GM10847 (cell line): Measurements from ENCODE around the gene COMT.

Experiments used
- POLR2A ChIP-seq: IDR thresholded peaks from 2 replicates; pipeline ENCODE4 v1.6.1; 2011; ENCODE audit not compliant: insufficient read length; ENCODE audit errors: extremely low read depth

Gene COMT

DNA sequence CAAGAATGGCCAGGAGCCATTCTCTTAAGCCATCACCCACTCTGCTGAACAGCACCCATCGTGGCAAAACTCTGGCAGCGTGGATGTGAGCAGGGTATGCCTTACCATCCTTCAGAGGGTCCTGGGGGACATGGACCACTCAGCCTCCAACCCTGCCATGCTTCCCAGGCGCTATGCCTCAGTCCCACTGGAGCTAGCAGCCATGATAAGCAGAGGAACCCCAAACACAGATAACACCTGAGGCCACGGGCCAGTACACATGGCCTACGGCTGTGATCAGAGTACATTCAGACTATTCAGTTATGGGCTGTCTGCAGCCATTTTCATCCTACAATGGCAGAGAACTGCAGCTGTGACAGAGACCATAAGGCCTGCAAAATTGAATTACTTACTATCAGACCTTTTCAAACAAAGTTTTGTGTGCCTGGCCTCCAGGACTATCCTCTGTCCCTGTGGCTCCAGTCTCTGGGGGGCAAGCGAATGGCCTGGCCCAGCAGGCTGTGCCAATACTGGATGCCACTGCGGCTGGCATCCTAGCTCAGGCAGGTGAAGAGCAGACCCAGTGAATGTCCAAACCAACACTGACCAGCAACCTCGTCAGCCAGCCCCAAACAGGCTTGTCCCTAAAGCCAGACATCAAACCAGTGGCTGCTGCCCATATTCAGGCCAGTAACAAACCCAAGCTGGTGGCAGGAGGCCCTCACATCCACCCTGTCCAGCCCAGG is 68.2 kb downstream of the COMT start:
- no peak for TF ChIP-seq POLR2A

DNA sequence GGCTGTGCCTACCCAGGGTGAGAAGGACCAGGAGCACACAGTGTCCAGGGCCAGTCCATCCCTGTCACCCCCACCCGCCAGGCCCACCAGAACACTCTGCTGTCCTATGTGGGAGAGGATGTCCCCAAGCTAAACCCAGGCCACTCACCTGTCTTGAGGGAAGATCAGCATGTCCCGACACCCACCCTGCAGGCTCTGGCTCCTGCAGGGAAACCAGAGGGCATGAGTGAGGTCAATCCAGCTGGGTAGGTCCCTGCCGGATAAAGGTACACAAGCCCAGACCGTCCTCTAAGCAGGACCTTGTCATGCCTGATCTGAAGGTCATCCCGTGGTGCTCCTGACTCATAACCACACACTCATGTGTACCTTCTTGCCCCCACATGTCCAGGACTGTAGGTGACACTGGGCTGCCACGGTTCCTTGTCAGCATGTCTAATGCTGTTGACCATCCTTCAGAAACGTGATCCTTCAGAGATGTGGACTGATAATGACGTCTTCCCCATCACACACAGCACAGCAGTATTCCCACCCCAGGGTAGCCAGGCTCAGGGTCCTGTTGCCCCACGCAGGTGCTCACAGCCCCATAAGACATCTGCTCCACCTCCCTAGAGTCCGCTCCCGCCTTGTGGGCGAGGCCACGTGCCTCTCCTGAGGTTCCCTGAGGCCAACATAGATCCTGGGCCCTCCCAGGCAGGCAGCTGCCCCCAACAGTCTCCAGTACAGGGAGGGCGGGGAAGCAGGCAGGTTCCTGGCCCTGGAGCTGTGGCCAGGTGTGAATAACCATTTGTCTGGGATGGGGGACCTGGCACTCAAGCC is 68.9 kb downstream of the COMT start:
- TF ChIP-seq POLR2A, result no peak

DNA sequence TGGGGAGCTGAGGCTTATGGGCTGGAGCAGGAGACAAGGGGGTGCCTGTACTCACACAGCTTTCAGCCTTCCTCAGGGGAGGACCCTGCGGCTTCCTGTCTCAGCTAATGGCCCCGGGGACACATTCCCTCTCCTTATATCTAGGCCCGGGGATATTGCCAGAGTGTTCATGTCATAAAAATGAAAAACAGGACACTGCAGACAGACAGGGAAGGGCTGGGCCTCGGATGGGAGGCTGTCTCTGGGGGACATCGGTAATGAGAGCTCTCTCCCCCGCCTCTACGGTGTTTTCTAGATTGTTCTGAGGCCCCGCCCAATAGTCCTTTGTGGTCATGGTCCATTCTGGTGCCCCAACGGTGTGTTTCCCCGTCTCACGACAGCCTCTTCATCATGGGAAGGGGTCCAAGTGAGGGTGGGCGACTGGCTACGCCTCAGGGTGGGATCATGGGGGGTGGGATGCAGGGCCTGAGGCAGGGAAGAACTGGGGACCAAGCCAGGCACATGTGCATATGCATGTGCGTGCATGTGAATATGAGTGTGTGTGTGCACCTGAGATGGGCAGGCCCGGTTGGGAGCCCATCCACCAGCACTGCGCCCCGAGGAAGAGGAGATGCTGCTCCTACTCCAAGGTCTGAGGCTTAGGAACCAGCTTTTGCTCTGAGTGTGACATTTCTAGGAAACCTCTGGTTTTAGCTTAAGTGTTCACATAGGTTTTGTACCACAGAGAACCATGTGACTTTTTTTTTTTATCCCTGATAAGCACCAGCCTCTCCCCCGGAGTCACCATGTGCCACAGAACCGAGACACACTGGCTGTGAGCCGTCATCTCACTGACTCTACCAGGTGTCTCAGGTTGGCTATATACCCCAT is 69.8 kb downstream of the COMT start:
- TF ChIP-seq POLR2A, result no peak

DNA sequence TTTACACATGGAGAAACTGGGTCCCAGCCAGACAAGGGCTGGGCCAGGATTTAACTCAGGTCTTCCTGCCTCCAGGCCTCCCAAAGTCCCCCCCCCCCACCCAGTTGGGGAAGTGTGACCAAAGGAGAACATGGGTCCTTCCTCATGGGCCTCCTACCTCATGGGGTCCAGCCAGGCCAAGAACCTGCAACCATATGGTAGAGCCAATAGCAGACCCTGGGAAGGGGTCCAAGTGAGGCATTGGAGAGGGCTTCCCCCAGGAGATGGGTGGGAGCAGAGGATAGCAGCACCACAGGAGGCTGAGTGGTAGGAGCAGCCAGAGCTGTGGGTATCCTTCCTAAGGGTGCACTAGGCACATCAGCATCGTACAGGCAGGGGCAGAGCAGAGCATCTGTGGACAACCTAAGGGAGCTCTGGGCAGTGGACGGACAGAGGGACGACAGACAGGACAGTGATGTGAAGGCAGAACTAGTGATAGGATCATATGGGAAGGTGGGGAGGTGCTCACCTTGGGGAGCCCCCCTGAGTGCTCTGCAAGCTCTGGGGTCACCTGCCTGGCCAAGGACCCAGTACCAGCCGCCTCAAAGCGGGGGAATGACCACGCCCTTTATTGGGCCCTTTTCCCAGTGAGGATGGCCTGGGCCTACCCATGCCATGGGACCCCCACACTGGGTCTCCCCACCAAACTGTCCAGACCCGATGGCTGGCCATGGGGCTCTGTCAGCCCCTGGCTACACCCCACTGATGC is 70.6 kb downstream of the COMT start:
- TF ChIP-seq POLR2A, result no peak

DNA sequence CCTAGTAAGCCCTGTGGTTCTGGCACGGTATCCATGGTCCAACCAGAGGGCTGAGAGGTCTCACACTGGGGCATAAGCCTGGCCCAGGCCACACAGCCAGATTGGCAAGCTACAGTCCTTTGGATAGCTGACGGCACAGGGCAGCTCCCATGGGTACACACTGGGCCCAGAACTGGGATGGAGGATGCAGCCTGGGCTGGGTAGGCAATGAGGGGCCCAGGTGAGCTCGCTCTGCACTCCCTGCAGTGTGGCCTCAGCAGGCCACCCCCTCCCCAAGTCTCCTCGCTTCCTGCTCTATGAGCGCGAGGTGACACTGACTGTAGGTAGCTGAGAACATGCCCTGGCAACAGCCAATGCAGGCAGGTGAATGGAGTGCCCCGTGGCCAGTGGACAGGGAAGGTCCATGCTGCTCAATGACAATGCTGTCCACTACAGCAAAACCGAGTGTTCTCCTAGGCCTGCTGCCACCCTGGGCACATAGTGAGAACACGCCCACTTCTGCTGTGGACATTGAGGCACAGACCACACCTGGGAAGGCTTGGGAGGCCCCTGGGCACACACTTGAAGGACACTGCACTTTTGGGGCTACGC is 71.3 kb downstream of the COMT start:
- no peak for TF ChIP-seq POLR2A

DNA sequence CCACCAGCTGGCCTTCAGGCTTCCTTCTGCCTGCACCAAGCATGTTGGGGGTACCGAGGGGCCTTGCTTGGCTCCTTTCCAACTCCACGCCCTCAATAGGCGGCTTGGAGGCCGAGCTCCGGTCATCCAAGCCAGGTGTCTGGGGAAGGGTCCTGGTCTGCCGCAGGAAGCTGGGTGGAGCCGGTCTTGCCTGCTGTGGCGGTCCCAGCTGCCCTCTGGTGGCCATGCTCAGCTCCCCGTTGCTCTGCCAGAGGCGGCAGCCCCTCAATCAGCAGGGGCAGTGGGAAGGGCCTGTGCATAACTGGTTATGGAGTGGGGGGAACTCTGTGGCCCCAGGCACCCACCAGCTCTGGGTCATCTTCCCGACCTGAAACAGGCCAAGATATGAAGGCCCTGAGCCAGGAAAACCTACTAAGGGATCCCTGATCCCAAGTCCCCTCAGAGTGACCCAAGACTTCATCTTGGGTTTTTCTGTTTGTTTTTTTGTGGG is 71.9 kb downstream of the COMT start:
- TF ChIP-seq POLR2A, result no peak

DNA sequence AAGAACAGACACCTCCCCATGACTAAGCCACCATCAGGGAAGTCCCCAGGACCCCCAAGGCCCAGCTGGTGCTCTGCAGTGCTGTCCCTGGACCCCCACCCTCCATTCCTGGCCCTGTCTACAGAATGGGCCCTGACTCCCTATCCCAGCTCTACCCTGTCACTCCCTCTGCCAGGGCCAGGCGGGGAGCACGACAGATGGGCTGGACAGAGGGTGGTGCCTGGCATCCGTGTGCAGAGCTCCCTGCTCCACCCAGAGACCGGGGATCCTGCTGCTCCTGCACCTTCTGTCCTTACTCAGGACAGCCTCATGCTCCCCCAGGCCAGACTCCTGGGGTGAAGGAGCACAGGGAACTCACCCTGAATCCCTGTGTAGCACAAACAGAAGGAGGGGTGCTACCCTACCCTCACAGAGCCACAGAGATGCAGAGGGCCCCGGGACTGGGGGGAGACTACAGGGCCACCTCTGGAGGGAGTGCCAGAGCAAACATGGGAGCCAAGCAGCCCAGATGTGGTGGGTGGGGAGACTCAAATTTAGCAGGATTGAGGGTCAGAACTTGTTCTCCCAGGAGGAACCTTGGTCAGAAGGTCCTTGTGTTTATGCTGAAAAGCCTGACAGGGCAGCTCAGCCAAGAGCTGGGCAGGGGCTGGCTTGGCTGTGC is 73.1 kb downstream of the COMT start:
- no peak for TF ChIP-seq POLR2A

DNA sequence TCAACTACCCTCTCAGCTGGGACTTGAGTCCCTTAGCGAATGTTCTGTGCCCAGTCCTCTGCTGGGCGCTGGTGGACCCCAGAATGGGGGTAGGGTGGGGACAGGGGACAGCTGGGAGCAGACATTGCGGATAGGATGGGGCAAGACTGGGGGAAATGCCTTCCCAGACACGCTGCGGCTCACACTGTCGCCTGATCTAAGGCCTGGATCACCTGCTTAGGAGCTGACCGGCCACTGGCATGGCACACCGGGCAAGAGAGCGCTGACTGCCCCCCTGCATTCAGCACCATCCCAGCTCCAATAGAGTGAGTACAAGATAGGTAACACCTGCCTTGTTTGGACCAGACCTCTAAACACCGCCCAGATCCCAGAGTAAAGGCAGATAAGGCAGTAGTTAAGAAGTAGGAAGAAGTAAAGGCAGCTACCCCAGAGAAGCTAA is 73.6 kb downstream of the COMT start:
- no peak for TF ChIP-seq POLR2A

DNA sequence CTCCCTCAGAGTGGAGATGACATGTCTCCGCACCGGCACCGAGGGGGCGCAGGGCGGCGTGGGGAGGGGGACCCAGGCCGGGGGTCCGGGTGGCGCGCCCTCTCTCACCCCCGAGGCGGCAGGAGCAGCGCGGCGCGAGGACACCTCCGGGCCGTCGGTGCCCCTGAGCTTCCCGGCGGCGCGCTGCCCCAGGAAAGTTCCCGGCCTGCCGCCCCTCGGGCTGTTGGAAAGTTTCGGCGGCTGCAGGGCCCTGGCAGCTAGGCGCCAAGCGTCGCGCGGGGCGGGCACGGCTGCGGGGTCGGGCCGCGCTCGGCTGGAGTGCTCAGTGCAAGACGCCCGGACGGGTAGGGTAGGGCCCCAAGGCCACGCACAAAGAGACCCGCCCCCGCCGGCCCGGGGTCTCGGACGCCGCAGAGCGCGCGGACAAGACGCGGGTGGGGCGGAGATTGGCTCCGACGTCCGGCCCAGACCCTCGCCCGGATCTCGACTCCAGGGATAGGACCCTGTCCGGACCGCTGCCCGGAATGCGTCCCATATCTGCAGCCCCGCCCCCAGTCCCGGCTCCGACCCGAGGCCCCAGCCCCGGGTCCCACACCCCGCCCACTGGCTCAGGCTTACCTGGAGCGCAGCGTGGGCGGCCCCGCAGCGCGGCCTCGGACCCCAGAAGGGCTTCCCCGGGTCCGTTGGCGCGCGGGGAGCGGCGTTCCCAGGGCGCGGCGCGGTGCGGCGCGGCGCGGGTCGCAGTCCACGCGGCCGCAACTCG is 74.6 kb downstream of the COMT start:
- TF ChIP-seq POLR2A, result no peak

DNA sequence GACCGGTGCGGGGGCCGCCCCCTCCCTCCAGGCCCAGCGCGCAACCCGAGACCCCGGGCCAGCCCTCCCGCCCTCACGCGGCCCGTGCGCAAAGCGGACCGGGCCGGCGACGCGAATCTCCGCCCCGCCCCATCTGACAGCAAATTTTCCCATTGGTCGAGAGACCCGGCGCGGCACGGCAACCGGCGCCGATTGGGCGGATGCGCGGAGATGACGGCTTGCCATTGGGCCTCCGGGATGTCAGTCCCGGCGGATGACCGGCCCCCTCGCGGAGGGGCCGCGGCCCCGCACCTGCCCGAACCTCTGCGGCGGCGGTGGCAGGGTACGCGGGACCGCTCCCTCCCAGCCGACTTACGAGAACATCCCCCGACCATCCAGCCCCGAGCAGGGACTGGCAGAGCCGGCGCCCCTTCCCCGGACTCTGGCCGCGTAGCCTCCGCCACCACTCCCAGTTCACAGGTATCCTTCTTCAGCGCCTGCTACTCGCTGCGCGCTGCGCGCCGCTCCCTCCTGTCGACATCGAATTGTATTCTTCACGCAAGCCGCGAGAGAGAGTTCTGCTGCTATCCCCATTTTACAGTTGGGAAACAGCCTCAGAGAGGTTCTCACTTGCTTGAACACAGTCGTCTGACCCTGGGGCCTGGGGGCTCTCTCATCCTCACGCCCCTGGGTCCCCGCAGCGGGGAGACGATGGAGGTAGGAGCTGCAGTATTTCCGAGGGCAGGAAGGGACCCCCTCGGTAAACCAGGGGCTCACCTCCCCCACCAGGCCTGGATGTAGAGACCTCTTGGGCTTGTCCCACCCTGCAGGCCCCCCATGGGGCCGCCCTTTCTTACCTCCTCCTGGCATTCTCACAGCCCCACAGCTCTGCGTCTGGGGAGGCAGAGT is 75.4 kb downstream of the COMT start, which contains the start of gene ARVCF:
Gene ARVCF (minus strand): TSS at position 90 of the 888 bp plus-strand sequence. CDS start 26,029 bp downstream, outside the sequence.
- TF ChIP-seq POLR2A, result no peak

DNA sequence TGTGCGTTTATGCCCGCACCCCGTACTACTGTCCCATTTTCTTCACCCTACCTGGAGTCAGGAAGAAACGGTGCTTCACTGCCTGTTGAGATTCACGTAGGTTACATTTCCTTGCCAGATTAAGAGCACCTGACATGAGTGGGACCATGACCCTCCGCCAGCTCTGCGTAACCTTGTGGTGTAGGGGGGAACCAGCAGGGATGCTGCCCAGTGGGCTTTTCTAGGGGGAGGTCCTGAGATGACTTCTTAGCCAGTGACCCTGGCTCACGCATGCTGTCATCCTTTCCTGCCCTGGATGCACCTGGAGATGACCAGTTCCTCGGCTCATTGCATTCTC is 76.0 kb downstream of the COMT start:
- TF ChIP-seq POLR2A, result no peak

DNA sequence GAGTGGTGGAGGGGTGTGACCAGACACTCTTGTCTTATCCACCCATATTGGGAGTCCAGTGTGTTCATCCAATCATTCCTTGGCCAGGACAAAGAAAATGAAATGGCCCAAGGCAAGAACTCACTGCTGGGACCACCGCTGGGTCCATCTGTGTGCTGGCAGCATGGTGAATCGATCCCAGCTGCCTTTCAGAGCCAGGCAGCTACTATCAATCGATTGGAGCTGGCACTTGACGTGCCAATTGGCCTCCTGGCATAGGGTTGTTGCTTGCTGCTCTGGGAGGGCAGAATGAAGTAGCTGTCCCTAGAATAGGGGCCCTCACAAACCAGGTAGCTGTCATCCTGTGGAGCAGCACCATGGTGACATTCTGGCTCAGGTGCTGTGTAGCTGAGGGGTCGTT is 76.4 kb downstream of the COMT start:
- TF ChIP-seq POLR2A, result no peak
